HEK293 (cell line): ENCODE data around the gene KBTBD8.

Source experiments
- PRDM1 ChIP-seq: fragments of 450-650 bp; formaldehyde crosslinking; IDR thresholded peaks from 2 replicates; pipeline ENCODE4; 2016; ENCODE audit warnings: missing biosample characterization, missing genetic modification characterization
- YY1 ChIP-seq: fragments of 450-650 bp; formaldehyde crosslinking; IDR thresholded peaks from 2 replicates; pipeline ENCODE4 v1.5.1; 2018; ENCODE audit warnings: missing biosample characterization, missing genetic modification characterization
- ZNF174 ChIP-seq: fragments of 450-650 bp; formaldehyde crosslinking; IDR thresholded peaks from 2 replicates; pipeline ENCODE4 v1.5.0; 2017; ENCODE audit warnings: missing biosample characterization, mild to moderate bottlenecking, missing genetic modification characterization
- ZNF175 ChIP-seq: fragments of 450-650 bp; formaldehyde crosslinking; IDR thresholded peaks from 2 replicates; pipeline ENCODE4 v1.5.1; 2016; ENCODE audit warnings: missing biosample characterization, missing genetic modification characterization
- ZNF184 ChIP-seq: fragments of 450-650 bp; IDR thresholded peaks from 2 replicates; pipeline ENCODE4 v1.5.1; 2018; ENCODE audit warnings: missing biosample characterization, mild to moderate bottlenecking, missing genetic modification characterization
- ZNF2 ChIP-seq: fragments of 450-650 bp; formaldehyde crosslinking; IDR thresholded peaks from 2 replicates; pipeline ENCODE4 v1.5.1; 2016; ENCODE audit warnings: missing biosample characterization, missing genetic modification characterization
- ZNF23 ChIP-seq: fragments of 450-650 bp; formaldehyde crosslinking; IDR thresholded peaks from 2 replicates; pipeline ENCODE4 v1.5.1; 2016; ENCODE audit warnings: missing biosample characterization, missing genetic modification characterization, borderline replicate concordance
- ZNF311 ChIP-seq: fragments of 450-650 bp; formaldehyde crosslinking; IDR thresholded peaks from 2 replicates; pipeline ENCODE4 v1.5.1; 2017; ENCODE audit warnings: missing biosample characterization, missing genetic modification characterization, borderline replicate concordance
- ZNF544 ChIP-seq: fragments of 450-650 bp; formaldehyde crosslinking; IDR thresholded peaks from 2 replicates; pipeline ENCODE4 v1.5.0; 2017; ENCODE audit warnings: missing biosample characterization, missing genetic modification characterization
- ZNF776 ChIP-seq: fragments of 450-650 bp; formaldehyde crosslinking; IDR thresholded peaks from 2 replicates; pipeline ENCODE4 v1.5.0; 2017; ENCODE audit warnings: missing biosample characterization, missing genetic modification characterization, borderline replicate concordance
- ZSCAN5A ChIP-seq: fragments of 450-650 bp; formaldehyde crosslinking; IDR thresholded peaks from 2 replicates; pipeline ENCODE4 v1.5.1; 2016; ENCODE audit warnings: missing biosample characterization, missing genetic modification characterization
- TF ChIP-seq, protein P1 (sequence below): fragments of 450-650 bp; formaldehyde crosslinking; IDR thresholded peaks from 2 replicates; pipeline ENCODE4 v1.5.1; 2016; ENCODE audit warnings: missing biosample characterization, missing genetic modification characterization
- TF ChIP-seq, protein P2 (sequence below): fragments of 450-650 bp; formaldehyde crosslinking; IDR thresholded peaks from 2 replicates; pipeline ENCODE4 v1.5.1; 2016; ENCODE audit warnings: missing biosample characterization, missing genetic modification characterization
- TF ChIP-seq, protein P3 (sequence below): fragments of 450-650 bp; formaldehyde crosslinking; IDR thresholded peaks from 2 replicates; pipeline ENCODE4 v1.5.1; 2016; ENCODE audit warnings: missing biosample characterization, missing genetic modification characterization

DNA sequence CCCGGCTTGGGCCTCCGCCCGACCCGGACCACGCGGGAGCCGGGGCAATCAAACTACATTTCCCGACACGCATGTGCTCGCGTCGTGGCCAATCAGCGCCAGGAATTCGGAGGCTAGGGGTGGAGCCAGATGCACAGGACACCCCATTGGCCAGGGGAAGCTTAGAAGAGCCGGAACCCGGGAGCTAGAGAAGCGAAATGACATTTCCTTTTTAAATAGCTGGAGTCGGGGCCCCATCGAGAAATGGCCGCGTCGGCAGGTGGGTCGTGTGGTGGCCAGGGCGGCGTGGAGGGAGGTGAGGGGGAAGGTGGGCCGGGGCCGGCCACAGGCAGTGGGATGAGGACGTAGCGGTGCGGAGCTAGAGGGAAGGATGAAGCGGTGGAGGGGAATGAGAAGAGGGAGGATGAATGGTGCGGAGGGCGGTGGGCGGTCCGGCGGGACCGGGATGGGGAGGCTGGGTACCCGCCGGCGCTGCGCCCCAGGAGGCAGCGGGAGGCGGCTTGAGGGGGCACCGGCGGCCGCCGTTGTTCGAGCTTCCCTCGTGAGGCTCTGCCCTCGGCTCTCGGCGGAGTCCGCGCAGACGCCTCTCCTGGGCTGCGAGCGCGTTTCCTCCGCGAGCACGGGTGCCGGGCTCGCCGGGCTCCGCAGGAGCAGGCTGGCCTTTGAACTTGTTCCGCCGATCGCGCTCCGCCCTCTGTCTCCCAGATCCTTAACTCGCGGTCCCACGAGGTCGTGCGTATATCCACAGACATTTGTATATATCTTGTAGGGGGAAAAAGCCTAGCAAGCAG is at the start of gene KBTBD8:
- TF ChIP-seq, protein P1, sequence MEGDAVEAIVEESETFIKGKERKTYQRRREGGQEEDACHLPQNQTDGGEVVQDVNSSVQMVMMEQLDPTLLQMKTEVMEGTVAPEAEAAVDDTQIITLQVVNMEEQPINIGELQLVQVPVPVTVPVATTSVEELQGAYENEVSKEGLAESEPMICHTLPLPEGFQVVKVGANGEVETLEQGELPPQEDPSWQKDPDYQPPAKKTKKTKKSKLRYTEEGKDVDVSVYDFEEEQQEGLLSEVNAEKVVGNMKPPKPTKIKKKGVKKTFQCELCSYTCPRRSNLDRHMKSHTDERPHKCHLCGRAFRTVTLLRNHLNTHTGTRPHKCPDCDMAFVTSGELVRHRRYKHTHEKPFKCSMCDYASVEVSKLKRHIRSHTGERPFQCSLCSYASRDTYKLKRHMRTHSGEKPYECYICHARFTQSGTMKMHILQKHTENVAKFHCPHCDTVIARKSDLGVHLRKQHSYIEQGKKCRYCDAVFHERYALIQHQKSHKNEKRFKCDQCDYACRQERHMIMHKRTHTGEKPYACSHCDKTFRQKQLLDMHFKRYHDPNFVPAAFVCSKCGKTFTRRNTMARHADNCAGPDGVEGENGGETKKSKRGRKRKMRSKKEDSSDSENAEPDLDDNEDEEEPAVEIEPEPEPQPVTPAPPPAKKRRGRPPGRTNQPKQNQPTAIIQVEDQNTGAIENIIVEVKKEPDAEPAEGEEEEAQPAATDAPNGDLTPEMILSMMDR (tag by site-specific recombination): no peak
- peak; percentile 74 for TF ChIP-seq ZNF2 (tag by site-specific recombination)
- no peak for TF ChIP-seq ZNF776 (tag by site-specific recombination)
- TF ChIP-seq, protein P2, sequence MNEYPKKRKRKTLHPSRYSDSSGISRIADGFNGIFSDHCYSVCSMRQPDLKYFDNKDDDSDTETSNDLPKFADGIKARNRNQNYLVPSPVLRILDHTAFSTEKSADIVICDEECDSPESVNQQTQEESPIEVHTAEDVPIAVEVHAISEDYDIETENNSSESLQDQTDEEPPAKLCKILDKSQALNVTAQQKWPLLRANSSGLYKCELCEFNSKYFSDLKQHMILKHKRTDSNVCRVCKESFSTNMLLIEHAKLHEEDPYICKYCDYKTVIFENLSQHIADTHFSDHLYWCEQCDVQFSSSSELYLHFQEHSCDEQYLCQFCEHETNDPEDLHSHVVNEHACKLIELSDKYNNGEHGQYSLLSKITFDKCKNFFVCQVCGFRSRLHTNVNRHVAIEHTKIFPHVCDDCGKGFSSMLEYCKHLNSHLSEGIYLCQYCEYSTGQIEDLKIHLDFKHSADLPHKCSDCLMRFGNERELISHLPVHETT (tag by site-specific recombination): no peak
- no peak for TF ChIP-seq ZNF544 (tag by site-specific recombination)
- no peak for TF ChIP-seq ZNF311 (tag by site-specific recombination)
- TF ChIP-seq ZSCAN5A (tag by site-specific recombination): 0 out of 2 replicates have a peak, but pooled peaks have one; percentile 60
- no peak for TF ChIP-seq ZNF175 (tag by site-specific recombination)
- TF ChIP-seq PRDM1 (tag by site-specific recombination): peak; percentile 30; the same call in 1 of the 2 replicates
- 0 out of 2 replicates have a peak, but pooled peaks have one; percentile 57 for TF ChIP-seq YY1
- no peak for TF ChIP-seq ZNF23 (tag by site-specific recombination)
- no peak for TF ChIP-seq ZNF184 (tag by site-specific recombination)
- no peak for TF ChIP-seq ZNF174 (tag by site-specific recombination)
- TF ChIP-seq, protein P3, sequence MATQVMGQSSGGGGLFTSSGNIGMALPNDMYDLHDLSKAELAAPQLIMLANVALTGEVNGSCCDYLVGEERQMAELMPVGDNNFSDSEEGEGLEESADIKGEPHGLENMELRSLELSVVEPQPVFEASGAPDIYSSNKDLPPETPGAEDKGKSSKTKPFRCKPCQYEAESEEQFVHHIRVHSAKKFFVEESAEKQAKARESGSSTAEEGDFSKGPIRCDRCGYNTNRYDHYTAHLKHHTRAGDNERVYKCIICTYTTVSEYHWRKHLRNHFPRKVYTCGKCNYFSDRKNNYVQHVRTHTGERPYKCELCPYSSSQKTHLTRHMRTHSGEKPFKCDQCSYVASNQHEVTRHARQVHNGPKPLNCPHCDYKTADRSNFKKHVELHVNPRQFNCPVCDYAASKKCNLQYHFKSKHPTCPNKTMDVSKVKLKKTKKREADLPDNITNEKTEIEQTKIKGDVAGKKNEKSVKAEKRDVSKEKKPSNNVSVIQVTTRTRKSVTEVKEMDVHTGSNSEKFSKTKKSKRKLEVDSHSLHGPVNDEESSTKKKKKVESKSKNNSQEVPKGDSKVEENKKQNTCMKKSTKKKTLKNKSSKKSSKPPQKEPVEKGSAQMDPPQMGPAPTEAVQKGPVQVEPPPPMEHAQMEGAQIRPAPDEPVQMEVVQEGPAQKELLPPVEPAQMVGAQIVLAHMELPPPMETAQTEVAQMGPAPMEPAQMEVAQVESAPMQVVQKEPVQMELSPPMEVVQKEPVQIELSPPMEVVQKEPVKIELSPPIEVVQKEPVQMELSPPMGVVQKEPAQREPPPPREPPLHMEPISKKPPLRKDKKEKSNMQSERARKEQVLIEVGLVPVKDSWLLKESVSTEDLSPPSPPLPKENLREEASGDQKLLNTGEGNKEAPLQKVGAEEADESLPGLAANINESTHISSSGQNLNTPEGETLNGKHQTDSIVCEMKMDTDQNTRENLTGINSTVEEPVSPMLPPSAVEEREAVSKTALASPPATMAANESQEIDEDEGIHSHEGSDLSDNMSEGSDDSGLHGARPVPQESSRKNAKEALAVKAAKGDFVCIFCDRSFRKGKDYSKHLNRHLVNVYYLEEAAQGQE (tag by site-specific recombination): 0 out of 2 replicates have a peak, but pooled peaks have one; percentile 12
